ENCODE data around the gene KCTD13. TPM values are rescaled to one million over a fixed set of nuclear protein-coding genes. Genes with fewer than 3 reads are reported as not detected.

Gene KCTD13
- polyA plus RNA-seq, 1 of the 3 experiments (the other 2 are of a cell fraction) = 31.0 TPM

DNA sequence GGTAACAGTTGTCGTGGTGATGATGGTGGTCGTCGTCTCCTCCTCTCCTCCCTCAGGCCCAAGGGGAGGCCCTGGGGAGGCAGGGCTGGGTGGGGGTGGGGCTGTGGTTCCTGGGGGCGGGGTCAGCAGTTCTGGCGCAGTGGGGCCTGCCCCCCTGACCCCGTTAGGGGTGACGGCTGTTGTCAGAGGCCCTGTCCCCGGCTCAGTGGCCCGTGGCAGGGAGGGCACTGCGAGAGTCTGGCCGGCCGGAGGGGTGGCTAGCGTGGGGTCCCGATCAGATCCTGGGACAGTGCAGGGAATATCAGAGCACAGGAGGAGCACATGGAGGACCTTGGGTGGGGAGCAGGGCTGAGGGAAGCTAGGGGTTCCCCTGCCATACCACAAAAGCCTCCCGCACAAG, 29.2 kb downstream of the KCTD13 start:
- POLR2A ChIA-PET = no interaction called here
- H2AFZ ChIP-seq (ENCODE audit: low read depth) = no peak overlapping the region
- H3K9ac ChIP-seq = no peak overlapping the region
- peaks cover 20% of the 10 kb centered on the region for H3F3A ChIP-seq (replicated peaks; ENCODE audit: insufficient read depth)
- no peaks in the 10 kb centered on the region for H3K9me2 ChIP-seq
- 79% methylated on average over 5 of the region's 15 CpGs for WGBS (ENCODE audit: low lambda C conversion rate)
- H3K36me3 ChIP-seq (replicated peaks in 1 of 2; ENCODE audit: control insufficient read depth in 1 of 2, insufficient read depth in 2 of 2, low read length in 1 of 2) = peaks cover 0 to 5% of the 10 kb centered on the region in 2 experiments
- peaks cover 11% of the 10 kb centered on the region for H3K79me2 ChIP-seq (ENCODE audit: insufficient read depth)
- H3K27me3 ChIP-seq (ENCODE audit: insufficient read depth) = no peaks in the 10 kb centered on the region
- no peak overlapping the region for H3K27ac ChIP-seq (ENCODE audit: low read depth in 2 of 2, low read length in 1 of 2)
- no peak overlapping the region for H3K4me2 ChIP-seq
- H3K9me3 ChIP-seq = no peaks in the 10 kb centered on the region
- TF ChIP-seq TCF12 (IDR thresholded peaks at IDR 0.05) = no peak
- no peak for TF ChIP-seq FOSL2 (IDR thresholded peaks at IDR 0.05; ENCODE audit: borderline replicate concordance, low read depth)
- TF ChIP-seq RAD21 (IDR thresholded peaks at IDR 0.05; ENCODE audit: low read length) = no peak
- no peak for TF ChIP-seq TAF1 (IDR thresholded peaks at IDR 0.05; ENCODE audit: borderline replicate concordance, low read depth, low read length)
- TF ChIP-seq ELF1 (IDR thresholded peaks at IDR 0.05) = no peak
- no peak for TF ChIP-seq SIN3A (IDR thresholded peaks at IDR 0.05; ENCODE audit: borderline replicate concordance, low read depth, low read length)
- no peak for TF ChIP-seq RFX5 (IDR thresholded peaks at IDR 0.05; ENCODE audit: low read length)
- TF ChIP-seq, protein P1, sequence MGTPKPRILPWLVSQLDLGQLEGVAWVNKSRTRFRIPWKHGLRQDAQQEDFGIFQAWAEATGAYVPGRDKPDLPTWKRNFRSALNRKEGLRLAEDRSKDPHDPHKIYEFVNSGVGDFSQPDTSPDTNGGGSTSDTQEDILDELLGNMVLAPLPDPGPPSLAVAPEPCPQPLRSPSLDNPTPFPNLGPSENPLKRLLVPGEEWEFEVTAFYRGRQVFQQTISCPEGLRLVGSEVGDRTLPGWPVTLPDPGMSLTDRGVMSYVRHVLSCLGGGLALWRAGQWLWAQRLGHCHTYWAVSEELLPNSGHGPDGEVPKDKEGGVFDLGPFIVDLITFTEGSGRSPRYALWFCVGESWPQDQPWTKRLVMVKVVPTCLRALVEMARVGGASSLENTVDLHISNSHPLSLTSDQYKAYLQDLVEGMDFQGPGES (IDR thresholded peaks at IDR 0.05; ENCODE audit: low read depth, low read length) = no peak
- no peak for TF ChIP-seq CHD2 (IDR thresholded peaks at IDR 0.05; ENCODE audit: low read length, partially characterized antibody)
- no peak for TF ChIP-seq TEAD4 (IDR thresholded peaks at IDR 0.05; ENCODE audit: borderline replicate concordance, insufficient read depth)
- TF ChIP-seq, protein P2, sequence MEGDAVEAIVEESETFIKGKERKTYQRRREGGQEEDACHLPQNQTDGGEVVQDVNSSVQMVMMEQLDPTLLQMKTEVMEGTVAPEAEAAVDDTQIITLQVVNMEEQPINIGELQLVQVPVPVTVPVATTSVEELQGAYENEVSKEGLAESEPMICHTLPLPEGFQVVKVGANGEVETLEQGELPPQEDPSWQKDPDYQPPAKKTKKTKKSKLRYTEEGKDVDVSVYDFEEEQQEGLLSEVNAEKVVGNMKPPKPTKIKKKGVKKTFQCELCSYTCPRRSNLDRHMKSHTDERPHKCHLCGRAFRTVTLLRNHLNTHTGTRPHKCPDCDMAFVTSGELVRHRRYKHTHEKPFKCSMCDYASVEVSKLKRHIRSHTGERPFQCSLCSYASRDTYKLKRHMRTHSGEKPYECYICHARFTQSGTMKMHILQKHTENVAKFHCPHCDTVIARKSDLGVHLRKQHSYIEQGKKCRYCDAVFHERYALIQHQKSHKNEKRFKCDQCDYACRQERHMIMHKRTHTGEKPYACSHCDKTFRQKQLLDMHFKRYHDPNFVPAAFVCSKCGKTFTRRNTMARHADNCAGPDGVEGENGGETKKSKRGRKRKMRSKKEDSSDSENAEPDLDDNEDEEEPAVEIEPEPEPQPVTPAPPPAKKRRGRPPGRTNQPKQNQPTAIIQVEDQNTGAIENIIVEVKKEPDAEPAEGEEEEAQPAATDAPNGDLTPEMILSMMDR (IDR thresholded peaks at IDR 0.05) = no peak
- TF ChIP-seq, protein P3, sequence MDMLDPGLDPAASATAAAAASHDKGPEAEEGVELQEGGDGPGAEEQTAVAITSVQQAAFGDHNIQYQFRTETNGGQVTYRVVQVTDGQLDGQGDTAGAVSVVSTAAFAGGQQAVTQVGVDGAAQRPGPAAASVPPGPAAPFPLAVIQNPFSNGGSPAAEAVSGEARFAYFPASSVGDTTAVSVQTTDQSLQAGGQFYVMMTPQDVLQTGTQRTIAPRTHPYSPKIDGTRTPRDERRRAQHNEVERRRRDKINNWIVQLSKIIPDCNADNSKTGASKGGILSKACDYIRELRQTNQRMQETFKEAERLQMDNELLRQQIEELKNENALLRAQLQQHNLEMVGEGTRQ (IDR thresholded peaks at IDR 0.05; ENCODE audit: borderline replicate concordance, low read depth, low read length) = no peak
- DNase-seq = no peak
- no peak overlapping the region for H3K4me3 ChIP-seq (ENCODE audit: low read depth in 2 of 2, low read length in 1 of 2)
- H3K4me1 ChIP-seq (ENCODE audit: control insufficient read depth in 1 of 2, insufficient read depth in 2 of 2, low read depth in 1 of 2, low read length in 1 of 2) = peaks cover 0 to 19% of the 10 kb centered on the region in 2 experiments; a peak in 1 of 4 replicates
- H4K20me1 ChIP-seq (ENCODE audit: insufficient read depth) = 0 out of 2 replicates have a peak, but pooled peaks cover 3% of the 10 kb centered on the region
- CTCF ChIA-PET = no interaction called here

DNA sequence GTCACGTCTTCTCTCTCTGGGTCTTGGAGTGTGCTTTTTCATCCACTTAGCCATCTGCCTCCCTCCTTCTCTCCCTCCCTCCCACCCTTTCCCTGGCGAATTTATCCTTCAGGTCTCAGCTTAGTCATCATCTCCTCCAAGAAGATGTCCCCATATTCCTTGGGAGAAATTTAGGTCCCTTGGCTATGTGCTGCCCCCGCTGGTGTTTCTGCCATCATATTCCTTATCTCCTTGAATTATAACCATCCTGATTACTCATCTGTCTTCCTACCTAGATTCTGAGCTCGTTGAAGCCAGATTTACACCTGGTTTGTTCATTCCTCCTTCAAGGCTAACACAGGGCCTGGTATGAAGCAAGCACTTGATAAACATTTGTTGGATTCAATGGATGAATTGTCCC, 31.7 kb downstream of the KCTD13 start:
- ChIA-PET POLR2A (no interaction called here), CTCF (no interaction called here)
- H2AFZ ChIP-seq (ENCODE audit: low read depth) = no peak overlapping the region
- WGBS (ENCODE audit: low lambda C conversion rate) = 76% methylated on average over 4 of the region's 4 CpGs
- H3K9me2 ChIP-seq = no peaks in the 10 kb centered on the region
- H4K20me1 ChIP-seq (ENCODE audit: insufficient read depth) = no peaks in the 10 kb centered on the region
- H3K4me3 ChIP-seq (ENCODE audit: low read depth in 2 of 2, low read length in 1 of 2) = no peak overlapping the region
- H3K27me3 ChIP-seq (ENCODE audit: insufficient read depth) = no peaks in the 10 kb centered on the region
- peaks cover 7% of the 10 kb centered on the region for H3F3A ChIP-seq (replicated peaks; ENCODE audit: insufficient read depth)
- H3K36me3 ChIP-seq (replicated peaks in 1 of 2; ENCODE audit: control insufficient read depth in 1 of 2, insufficient read depth in 2 of 2, low read length in 1 of 2) = peaks cover 0 to 5% of the 10 kb centered on the region in 2 experiments
- no peak overlapping the region for H3K4me2 ChIP-seq
- DNase-seq = no peak
- H3K9ac ChIP-seq = no peak overlapping the region
- H3K27ac ChIP-seq (ENCODE audit: low read depth in 2 of 2, low read length in 1 of 2) = no peak overlapping the region
- H3K4me1 ChIP-seq (ENCODE audit: control insufficient read depth in 1 of 2, insufficient read depth in 2 of 2, low read depth in 1 of 2, low read length in 1 of 2) = peaks cover 0 to 13% of the 10 kb centered on the region in 2 experiments; a peak in 1 of 4 replicates
- TF ChIP-seq EZH2phosphoT487 (IDR thresholded peaks at IDR 0.05; ENCODE audit: borderline replicate concordance, low read depth) = no peak
- TF ChIP-seq RCOR1 (IDR thresholded peaks at IDR 0.05; ENCODE audit: low read length) = no peak
- TF ChIP-seq FOXJ3 (CRISPR knock-in tag; IDR thresholded peaks at IDR 0.05) = no peak
- no peak for TF ChIP-seq TEAD4 (IDR thresholded peaks at IDR 0.05; ENCODE audit: borderline replicate concordance, insufficient read depth)
- H3K9me3 ChIP-seq = no peaks in the 10 kb centered on the region
- H3K79me2 ChIP-seq (ENCODE audit: insufficient read depth) = no peaks in the 10 kb centered on the region

Data from SK-N-SH (cell line).